DOHH2 (cell line): Measurements from ENCODE around the gene CNBD2.

Experiments used
- CTCF ChIP-seq: fragments of 200-600 bp; sonication (generic); IDR thresholded peaks from one replicate; pipeline ENCODE4 v1.5.1; 2014; ENCODE audit warnings: antibody characterized with exemption, mild to moderate bottlenecking, low read depth, low read length; ENCODE audit not compliant: poor library complexity, severe bottlenecking
- EZH2phosphoT487 ChIP-seq: fragments of 200-600 bp; sonication (generic); IDR thresholded peaks from 2 replicates; pipeline ENCODE4 v1.6.1; 2017; ENCODE audit warnings: borderline replicate concordance, mild to moderate bottlenecking, antibody characterized with exemption, low read length, moderate library complexity, mixed read lengths

GRCh38 chr20:35950093-35950492 is 18.3 kb upstream of the CNBD2 start:
- TF ChIP-seq EZH2phosphoT487: no peak
- no peak for TF ChIP-seq CTCF
